ENCODE results near the gene KIAA0825. TPM values are rescaled to one million over a fixed set of nuclear protein-coding genes. Genes with fewer than 3 reads are reported as not detected.

KIAA0825 gene
- total and polyA plus RNA-seq, 3 experiments from 2014 or later: 1.4 to 1.7 (median 1.5) TPM

DNA sequence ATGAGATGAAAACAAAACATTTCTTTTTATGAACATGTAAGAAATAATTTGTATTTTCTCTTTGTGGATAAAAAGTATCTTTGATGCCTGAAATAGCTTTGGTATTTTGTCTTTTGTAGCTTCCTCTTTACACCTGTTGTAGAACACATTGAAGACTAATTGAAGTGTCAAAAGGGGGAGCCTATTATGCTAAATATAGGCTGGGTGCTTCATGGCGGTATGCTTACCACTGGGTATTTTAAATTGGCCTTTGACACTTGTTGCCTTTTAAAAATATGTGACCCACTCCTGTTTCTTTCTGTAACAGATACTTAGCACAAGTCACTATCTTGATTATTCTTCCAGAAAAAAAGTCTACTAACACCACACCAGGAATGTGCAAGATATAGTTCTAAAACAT lies 226.4 kb downstream of the KIAA0825 start:
- CTCF ChIA-PET: interaction anchor here (1.4 kb wide), 1 partner anchor 17 kb away, joined by 3 read pairs; no protein-coding TSS in a partner anchor
- H3K36me3 Mint-ChIP-seq: peaks cover 0 to 8% (median 0%) of the 10 kb centered on the region in 3 donors

DNA sequence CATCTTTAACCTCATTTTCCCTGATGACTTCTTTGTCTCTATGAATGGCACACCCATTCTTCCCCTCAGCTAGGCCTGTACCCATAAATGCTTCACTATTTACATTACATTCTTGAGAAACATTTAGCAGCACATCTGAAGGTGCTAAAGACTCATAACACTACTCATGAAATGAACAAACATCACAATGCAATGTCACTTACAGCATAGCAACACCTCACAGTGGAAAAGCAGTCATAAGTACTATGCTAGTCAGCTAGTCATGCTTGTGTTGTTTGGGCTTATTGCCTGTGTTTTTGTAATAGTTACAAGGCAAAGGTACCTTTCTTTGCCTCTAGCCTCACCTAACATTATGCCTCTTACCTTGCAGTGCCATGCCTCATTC lies 228.9 kb downstream of the KIAA0825 start:
- no peaks in the 10 kb centered on the region for H3K4me1 ChIP-seq (ENCODE audit: insufficient read depth, low read length)
- CTCF ChIA-PET: no interaction called here
- no peaks in the 10 kb centered on the region for H3K27me3 Mint-ChIP-seq
- H3K9me3 Mint-ChIP-seq: no peaks in the 10 kb centered on the region
- no peaks in the 10 kb centered on the region for H3K36me3 ChIP-seq (ENCODE audit: insufficient read depth, low read length)
- H3K27ac ChIP-seq (ENCODE audit: low read depth, low read length): no peak overlapping the region
- no peak for DNase-seq
- no peak overlapping the region for H3K4me3 ChIP-seq (ENCODE audit: low read length)
- no peaks in the 10 kb centered on the region for H3K27me3 ChIP-seq (ENCODE audit: insufficient read depth, low read length, poor library complexity, severe bottlenecking)
- POLR2A ChIA-PET: no interaction called here
- H3K27ac Mint-ChIP-seq: no peak overlapping the region
- peaks cover 1 to 3% (median 2%) of the 10 kb centered on the region in 3 donors for H3K36me3 Mint-ChIP-seq
- no peaks in the 10 kb centered on the region for H3K9me3 ChIP-seq (ENCODE audit: low read length)
- peaks cover 5 to 9% (median 8%) of the 10 kb centered on the region in 3 donors for H3K4me1 Mint-ChIP-seq
- no peak overlapping the region for H3K4me3 Mint-ChIP-seq

More for the DNA sequence above, 226.4 kb downstream of the KIAA0825 start:
- H3K4me3 ChIP-seq (ENCODE audit: low read length): no peak overlapping the region
- H3K27ac ChIP-seq (ENCODE audit: low read depth, low read length): no peak overlapping the region
- no peaks in the 10 kb centered on the region for H3K9me3 ChIP-seq (ENCODE audit: low read length)
- no peak for DNase-seq
- Mint-ChIP-seq H3K4me1 (peaks cover 5 to 9% (median 8%) of the 10 kb centered on the region in 3 donors), H3K4me3 (no peak overlapping the region), H3K27me3 (no peaks in the 10 kb centered on the region), H3K9me3 (no peaks in the 10 kb centered on the region), H3K27ac (no peak overlapping the region)
- no peaks in the 10 kb centered on the region for H3K4me1 ChIP-seq (ENCODE audit: insufficient read depth, low read length)
- no peaks in the 10 kb centered on the region for H3K27me3 ChIP-seq (ENCODE audit: insufficient read depth, low read length, poor library complexity, severe bottlenecking)
- H3K36me3 ChIP-seq (ENCODE audit: insufficient read depth, low read length): no peaks in the 10 kb centered on the region
- POLR2A ChIA-PET: no interaction called here

GRCh38 chr5:94388773-94389514 lies 229.5 kb downstream of the KIAA0825 start:
- Mint-ChIP-seq H3K9me3 (no peaks in the 10 kb centered on the region), H3K27ac (no peak overlapping the region), H3K36me3 (peaks cover 2 to 6% (median 5%) of the 10 kb centered on the region in 3 donors), H3K4me3 (no peak overlapping the region), H3K27me3 (no peaks in the 10 kb centered on the region), H3K4me1 (peaks cover 5 to 9% (median 8%) of the 10 kb centered on the region in 3 donors)
- Histone ChIP-seq H3K27me3 (ENCODE audit: insufficient read depth, low read length, poor library complexity, severe bottlenecking) (no peaks in the 10 kb centered on the region), H3K9me3 (ENCODE audit: low read length) (no peaks in the 10 kb centered on the region), H3K4me3 (ENCODE audit: low read length) (no peak overlapping the region), H3K4me1 (ENCODE audit: insufficient read depth, low read length) (no peaks in the 10 kb centered on the region), H3K27ac (ENCODE audit: low read depth, low read length) (no peak overlapping the region), H3K36me3 (ENCODE audit: insufficient read depth, low read length) (no peaks in the 10 kb centered on the region)
- ChIA-PET CTCF (no interaction called here), POLR2A (no interaction called here)
- DNase-seq: no peak

DNA sequence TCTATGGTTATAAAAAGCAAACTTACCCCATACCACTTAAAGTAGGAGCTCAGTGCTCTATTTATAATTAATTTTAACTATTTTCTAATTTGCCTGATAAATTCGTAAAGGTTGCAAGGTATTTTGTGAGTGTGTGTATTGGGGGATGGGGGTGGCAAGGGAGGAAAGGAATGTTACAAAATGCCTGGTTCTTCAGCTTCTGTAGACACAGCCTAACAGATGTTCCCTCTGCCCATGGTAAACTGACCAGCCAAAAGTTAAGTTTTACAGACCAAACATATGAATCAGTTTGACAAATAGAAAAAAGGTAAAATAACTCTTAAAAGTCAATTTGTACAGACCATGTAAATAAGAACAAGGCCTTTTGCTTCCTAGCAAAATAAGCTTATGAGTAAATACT lies 232.6 kb downstream of the KIAA0825 start:
- peaks cover 4 to 16% (median 9%) of the 10 kb centered on the region in 3 donors for H3K36me3 Mint-ChIP-seq
- DNase-seq: no peak
- no peaks in the 10 kb centered on the region for H3K27me3 Mint-ChIP-seq
- no peak overlapping the region for H3K27ac Mint-ChIP-seq
- no peak overlapping the region for H3K4me3 Mint-ChIP-seq
- H3K36me3 ChIP-seq (ENCODE audit: insufficient read depth, low read length): no peaks in the 10 kb centered on the region
- no peak overlapping the region for H3K4me3 ChIP-seq (ENCODE audit: low read length)
- no peaks in the 10 kb centered on the region for H3K9me3 Mint-ChIP-seq
- ChIA-PET POLR2A (no interaction called here), CTCF (interaction anchor here (1.4 kb wide), 1 partner anchor 10 kb away, joined by 3 read pairs; no protein-coding TSS in a partner anchor)
- no peaks in the 10 kb centered on the region for H3K4me1 ChIP-seq (ENCODE audit: insufficient read depth, low read length)
- H3K27ac ChIP-seq (ENCODE audit: low read depth, low read length): no peak overlapping the region
- peaks cover 5 to 9% (median 8%) of the 10 kb centered on the region in 3 donors for H3K4me1 Mint-ChIP-seq
- no peaks in the 10 kb centered on the region for H3K9me3 ChIP-seq (ENCODE audit: low read length)
- no peaks in the 10 kb centered on the region for H3K27me3 ChIP-seq (ENCODE audit: insufficient read depth, low read length, poor library complexity, severe bottlenecking)

DNA sequence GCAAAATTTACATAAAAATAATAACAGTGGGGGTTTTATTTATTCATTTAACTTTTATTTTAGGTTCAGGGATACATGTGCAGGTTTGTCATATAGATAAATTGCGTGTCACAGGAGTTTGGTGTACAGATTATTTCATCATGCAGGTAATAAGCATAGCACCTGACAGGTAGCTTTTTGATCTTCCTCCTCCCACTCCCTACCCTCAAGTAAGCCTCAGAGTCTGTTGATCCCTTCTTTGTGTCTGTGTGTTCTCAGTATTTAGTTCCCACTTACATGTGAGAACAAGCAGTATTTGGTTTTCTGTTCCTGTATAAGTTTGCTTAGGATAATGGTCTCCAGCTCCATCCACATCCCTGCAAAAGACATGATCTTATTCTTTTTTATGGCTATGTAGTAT lies 240.3 kb downstream of the KIAA0825 start:
- Mint-ChIP-seq H3K4me1 (no peaks in the 10 kb centered on the region), H3K27me3 (no peaks in the 10 kb centered on the region), H3K9me3 (no peaks in the 10 kb centered on the region), H3K36me3 (peaks cover 3 to 10% (median 5%) of the 10 kb centered on the region in 3 donors), H3K27ac (no peak overlapping the region), H3K4me3 (no peak overlapping the region)
- H3K36me3 ChIP-seq (ENCODE audit: insufficient read depth, low read length): no peaks in the 10 kb centered on the region
- no peak overlapping the region for H3K27ac ChIP-seq (ENCODE audit: low read depth, low read length)
- POLR2A ChIA-PET: no interaction called here
- no peaks in the 10 kb centered on the region for H3K9me3 ChIP-seq (ENCODE audit: low read length)
- H3K4me1 ChIP-seq (ENCODE audit: insufficient read depth, low read length): no peaks in the 10 kb centered on the region
- CTCF ChIA-PET: no interaction called here
- no peaks in the 10 kb centered on the region for H3K27me3 ChIP-seq (ENCODE audit: insufficient read depth, low read length, poor library complexity, severe bottlenecking)
- DNase-seq: no peak
- H3K4me3 ChIP-seq (ENCODE audit: low read length): no peak overlapping the region

GRCh38 chr5:94376672-94377345 lies 241.6 kb downstream of the KIAA0825 start:
- Histone ChIP-seq H3K4me3 (ENCODE audit: low read length) (no peak overlapping the region), H3K36me3 (ENCODE audit: insufficient read depth, low read length) (no peaks in the 10 kb centered on the region), H3K27ac (ENCODE audit: low read depth, low read length) (no peak overlapping the region), H3K27me3 (ENCODE audit: insufficient read depth, low read length, poor library complexity, severe bottlenecking) (no peaks in the 10 kb centered on the region), H3K4me1 (ENCODE audit: insufficient read depth, low read length) (no peaks in the 10 kb centered on the region), H3K9me3 (ENCODE audit: low read length) (no peaks in the 10 kb centered on the region)
- ChIA-PET POLR2A (no interaction called here), CTCF (interaction anchor here (1.1 kb wide), 1 partner anchor 9 kb away, joined by 3 read pairs; no protein-coding TSS in a partner anchor)
- H3K9me3 Mint-ChIP-seq: no peaks in the 10 kb centered on the region
- no peak for DNase-seq
- no peaks in the 10 kb centered on the region for H3K27me3 Mint-ChIP-seq
- no peaks in the 10 kb centered on the region for H3K4me1 Mint-ChIP-seq
- H3K4me3 Mint-ChIP-seq: no peak overlapping the region
- peaks cover 1 to 5% (median 5%) of the 10 kb centered on the region in 3 donors for H3K36me3 Mint-ChIP-seq
- H3K27ac Mint-ChIP-seq: no peak overlapping the region

DNA sequence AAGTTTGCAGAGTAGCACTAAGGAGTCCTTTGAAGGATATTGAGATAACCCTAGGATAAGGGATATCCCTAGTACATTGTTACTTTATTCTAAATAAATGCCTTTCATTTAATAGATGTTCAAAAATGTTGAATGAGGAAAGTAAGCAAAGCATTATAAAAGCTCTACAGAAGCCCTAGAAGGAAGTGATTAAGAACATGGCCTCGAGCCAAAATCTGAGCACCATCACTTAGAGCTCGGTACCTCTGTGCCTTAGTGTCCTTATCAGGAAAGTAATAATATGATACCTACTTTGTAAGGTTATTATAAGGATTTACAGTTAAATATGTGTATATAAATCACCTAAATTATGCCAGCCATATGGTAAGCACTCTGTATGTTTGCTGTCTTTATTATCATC lies 242.6 kb downstream of the KIAA0825 start:
- H3K4me3 Mint-ChIP-seq: no peak overlapping the region
- no peaks in the 10 kb centered on the region for H3K4me1 ChIP-seq (ENCODE audit: insufficient read depth, low read length)
- H3K4me3 ChIP-seq (ENCODE audit: low read length): no peak overlapping the region
- DNase-seq: no peak
- no peaks in the 10 kb centered on the region for H3K36me3 ChIP-seq (ENCODE audit: insufficient read depth, low read length)
- H3K4me1 Mint-ChIP-seq: no peaks in the 10 kb centered on the region
- H3K9me3 ChIP-seq (ENCODE audit: low read length): no peaks in the 10 kb centered on the region
- H3K36me3 Mint-ChIP-seq: peaks cover under 1 to 1% (median 1%) of the 10 kb centered on the region in 3 donors
- no peaks in the 10 kb centered on the region for H3K27me3 ChIP-seq (ENCODE audit: insufficient read depth, low read length, poor library complexity, severe bottlenecking)
- no peak overlapping the region for H3K27ac ChIP-seq (ENCODE audit: low read depth, low read length)
- H3K27me3 Mint-ChIP-seq: no peaks in the 10 kb centered on the region
- H3K9me3 Mint-ChIP-seq: no peaks in the 10 kb centered on the region
- ChIA-PET CTCF (interaction anchor here (1.0 to 1.1 kb wide), 2 partner anchors 10 kb away, joined by 3 read pairs; no protein-coding TSS in a partner anchor), POLR2A (no interaction called here)
- H3K27ac Mint-ChIP-seq: no peak overlapping the region

DNA sequence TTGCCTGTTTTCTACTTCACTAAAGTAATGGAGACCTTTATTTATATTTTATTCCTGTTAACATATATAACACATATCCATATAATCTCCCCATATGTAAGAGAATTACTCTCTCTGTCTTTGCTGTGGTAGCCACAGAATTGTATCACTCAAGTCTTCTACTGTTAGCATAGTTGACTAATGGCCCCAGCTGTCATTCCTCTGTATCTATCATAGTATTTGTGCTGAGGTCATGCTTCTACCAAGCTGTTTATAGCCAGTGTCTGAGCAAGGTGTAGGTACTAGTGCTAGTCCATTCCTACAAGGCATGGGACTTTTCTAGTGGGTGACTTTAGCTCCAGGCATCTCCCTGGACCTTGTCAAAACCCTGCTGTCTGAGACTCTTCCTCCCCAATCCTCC lies 244.1 kb downstream of the KIAA0825 start:
- DNase-seq: no peak
- no peaks in the 10 kb centered on the region for H3K9me3 Mint-ChIP-seq
- H3K4me1 ChIP-seq (ENCODE audit: insufficient read depth, low read length): no peaks in the 10 kb centered on the region

More for the DNA sequence above, 244.1 kb downstream of the KIAA0825 start:
- no peak overlapping the region for H3K27ac Mint-ChIP-seq
- Histone ChIP-seq H3K36me3 (ENCODE audit: insufficient read depth, low read length) (no peaks in the 10 kb centered on the region), H3K9me3 (ENCODE audit: low read length) (no peaks in the 10 kb centered on the region), H3K4me3 (ENCODE audit: low read length) (no peak overlapping the region), H3K27ac (ENCODE audit: low read depth, low read length) (no peak overlapping the region), H3K27me3 (ENCODE audit: insufficient read depth, low read length, poor library complexity, severe bottlenecking) (no peaks in the 10 kb centered on the region)
- no peaks in the 10 kb centered on the region for H3K27me3 Mint-ChIP-seq
- POLR2A ChIA-PET: no interaction called here
- H3K36me3 Mint-ChIP-seq: peaks cover 0 to 1% (median 0%) of the 10 kb centered on the region in 3 donors
- CTCF ChIA-PET: no interaction called here
- H3K4me1 Mint-ChIP-seq: no peaks in the 10 kb centered on the region
- no peak overlapping the region for H3K4me3 Mint-ChIP-seq

All from CD8-positive, alpha-beta memory T cell (primary cell).